Activated T-cell treated with anti-CD3 and anti-CD28 coated beads for 24 hours (primary cell): ENCODE results near the gene USP17L17.
"Not testable (repeated sequence)": the region's sequence is repeated elsewhere in the genome, so short reads cannot be mapped to it uniquely, and the experiment has no call there.

Experiments
- DNase-seq: peaks from one replicate; pipeline ENCODE4 v3.0.0-alpha.2; 2020; ENCODE audit warnings: low read depth

The USP17L17 gene

DNA sequence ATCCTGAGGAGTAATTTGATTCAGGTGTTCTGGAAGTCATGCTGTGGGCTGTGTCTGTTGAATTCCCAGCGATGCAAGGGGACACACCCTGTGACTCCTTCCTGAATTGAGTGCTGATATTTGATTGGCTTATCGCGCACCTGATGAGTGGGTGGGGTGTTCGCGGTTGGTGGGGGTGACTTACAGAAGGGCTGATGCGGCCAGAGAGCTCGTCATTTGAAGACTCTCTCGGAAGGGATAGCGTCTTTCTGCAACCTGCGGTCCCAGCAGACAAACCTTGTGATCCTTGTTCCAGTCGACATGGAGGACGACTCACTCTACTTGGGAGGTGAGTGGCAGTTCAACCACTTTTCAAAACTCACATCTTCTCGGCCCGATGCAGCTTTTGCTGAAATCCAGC is at the start of gene USP17L17:
Gene USP17L17 (plus strand): TSS at position 301 of the 400 bp plus-strand sequence. CDS start 0 bp downstream, at position 301.
- DNase-seq: not testable (repeated sequence)

- not testable (repeated sequence) for DNase-seq
Measured at GRCh38 chr4:9210357-9210756, 33.3 kb upstream of the USP17L17 start, which contains the start of gene USP17L10. Gene USP17L10 (plus strand): TSS chr4:9210657. CDS start chr4:9210657, 0 bp downstream.

DNA sequence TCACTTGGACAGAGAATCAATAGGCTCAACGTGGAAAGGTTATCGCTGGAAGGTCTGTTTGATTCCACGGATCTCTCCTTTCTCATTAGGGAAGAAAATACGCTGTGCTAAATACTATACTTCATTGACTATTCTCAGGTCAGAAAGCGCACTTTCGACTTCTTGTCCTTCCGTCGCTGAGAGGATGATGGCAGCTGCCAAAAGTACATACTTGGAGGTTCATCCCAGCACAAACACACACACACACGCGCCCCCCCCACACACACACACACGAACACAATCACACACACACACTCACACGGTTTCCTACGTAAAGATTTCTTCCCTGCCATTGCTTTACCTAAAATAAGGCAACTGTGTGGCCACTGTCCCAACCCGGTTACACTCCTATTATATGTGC is 29.0 kb upstream of the USP17L17 start:
- DNase-seq: not testable (repeated sequence)

GRCh38 chr4:9215105-9215504 is 28.6 kb upstream of the USP17L17 start, which contains the start of gene USP17L11:
Gene USP17L11 (plus strand): TSS chr4:9215405. CDS start chr4:9215405, 0 bp downstream.
- not testable (repeated sequence) for DNase-seq

- DNase-seq: not testable (repeated sequence)
Measured at GRCh38 chr4:9219852-9220251, 23.8 kb upstream of the USP17L17 start, which contains the start of gene USP17L12. Gene USP17L12 (plus strand): TSS chr4:9220152. CDS start chr4:9220152, 0 bp downstream.

- not testable (repeated sequence) for DNase-seq
Measured at GRCh38 chr4:9224596-9224995, 19.1 kb upstream of the USP17L17 start, which contains the start of gene USP17L13. Gene USP17L13 (plus strand): TSS chr4:9224896. CDS start chr4:9224896, 0 bp downstream.

- DNase-seq: not testable (repeated sequence)
Measured at GRCh38 chr4:9230249-9230648, 13.4 kb upstream of the USP17L17 start.

DNA sequence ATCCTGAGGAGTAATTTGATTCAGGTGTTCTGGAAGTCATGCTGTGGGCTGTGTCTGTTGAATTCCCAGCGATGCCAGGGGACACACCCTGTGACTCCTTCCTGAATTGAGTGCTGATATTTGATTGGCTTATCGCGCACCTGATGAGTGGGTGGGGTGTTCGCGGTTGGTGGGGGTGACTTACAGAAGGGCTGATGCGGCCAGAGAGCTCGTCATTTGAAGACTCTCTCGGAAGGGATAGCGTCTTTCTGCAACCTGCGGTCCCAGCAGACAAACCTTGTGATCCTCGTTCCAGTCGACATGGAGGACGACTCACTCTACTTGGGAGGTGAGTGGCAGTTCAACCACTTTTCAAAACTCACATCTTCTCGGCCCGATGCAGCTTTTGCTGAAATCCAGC is 9.6 kb upstream of the USP17L17 start, which contains the start of gene USP17L15:
Gene USP17L15 (plus strand): TSS at position 301 of the 400 bp plus-strand sequence. CDS start 0 bp downstream, at position 301.
- DNase-seq: not testable (repeated sequence)

DNA sequence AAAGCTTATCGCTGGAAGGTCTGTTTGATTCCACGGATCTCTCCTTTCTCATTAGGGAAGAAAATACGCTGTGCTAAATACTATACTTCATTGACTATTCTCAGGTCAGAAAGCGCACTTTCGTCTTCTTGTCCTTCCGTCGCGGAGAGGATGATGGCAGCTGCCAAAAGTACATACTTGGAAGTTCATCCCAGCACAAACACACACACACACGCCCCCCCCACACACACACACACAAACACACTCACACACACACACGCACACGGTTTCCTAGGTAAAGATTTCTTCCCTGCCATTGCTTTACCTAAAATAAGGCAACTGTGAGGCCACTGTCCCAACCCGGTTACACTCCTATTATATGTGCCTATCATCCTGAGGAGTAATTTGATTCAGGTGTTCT is 5.2 kb upstream of the USP17L17 start:
- DNase-seq: not testable (repeated sequence)

GRCh38 chr4:9247953-9248680 is 4.4 kb downstream of the USP17L17 start, which contains the start of gene USP17L18:
Gene USP17L18 (plus strand): TSS chr4:9248630. CDS start chr4:9248630, 0 bp downstream.
- not testable (repeated sequence) for DNase-seq

DNA sequence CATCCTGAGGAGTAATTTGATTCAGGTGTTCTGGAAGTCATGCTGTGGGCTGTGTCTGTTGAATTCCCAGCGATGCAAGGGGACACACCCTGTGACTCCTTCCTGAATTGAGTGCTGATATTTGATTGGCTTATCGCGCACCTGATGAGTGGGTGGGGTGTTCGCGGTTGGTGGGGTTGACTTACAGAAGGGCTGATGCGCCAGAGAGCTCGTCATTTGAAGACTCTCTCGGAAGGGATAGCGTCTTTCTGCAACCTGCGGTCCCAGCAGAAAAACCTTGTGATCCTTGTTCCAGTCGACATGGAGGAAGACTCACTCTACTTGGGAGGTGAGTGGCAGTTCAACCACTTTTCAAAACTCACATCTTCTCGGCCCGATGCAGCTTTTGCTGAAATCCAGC is 9.4 kb downstream of the USP17L17 start, which contains the start of gene USP17L19:
Gene USP17L19 (plus strand): TSS at position 301 of the 400 bp plus-strand sequence. CDS start 0 bp downstream, at position 301.
- DNase-seq: not testable (repeated sequence)

GRCh38 chr4:9257824-9258223 is 14.1 kb downstream of the USP17L17 start, which contains the start of gene USP17L20:
Gene USP17L20 (plus strand): TSS chr4:9258124. CDS start chr4:9258124, 0 bp downstream.
- not testable (repeated sequence) for DNase-seq

GRCh38 chr4:9262572-9262971 is 18.9 kb downstream of the USP17L17 start, which contains the start of gene USP17L21:
Gene USP17L21 (plus strand): TSS chr4:9262872. CDS start chr4:9262872, 0 bp downstream.
- not testable (repeated sequence) for DNase-seq

DNA sequence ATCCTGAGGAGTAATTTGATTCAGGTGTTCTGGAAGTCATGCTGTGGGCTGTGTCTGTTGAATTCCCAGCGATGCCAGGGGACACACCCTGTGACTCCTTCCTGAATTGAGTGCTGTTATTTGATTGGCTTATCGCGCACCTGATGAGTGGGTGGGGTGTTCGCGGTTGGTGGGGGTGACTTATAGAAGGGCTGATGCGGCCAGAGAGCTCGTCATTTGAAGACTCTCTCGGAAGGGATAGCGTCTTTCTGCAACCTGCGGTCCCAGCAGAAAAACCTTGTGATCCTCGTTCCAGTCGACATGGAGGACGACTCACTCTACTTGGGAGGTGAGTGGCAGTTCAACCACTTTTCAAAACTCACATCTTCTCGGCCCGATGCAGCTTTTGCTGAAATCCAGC is 23.6 kb downstream of the USP17L17 start, which contains the start of gene USP17L22:
Gene USP17L22 (plus strand): TSS at position 301 of the 400 bp plus-strand sequence. CDS start 0 bp downstream, at position 301.
- not testable (repeated sequence) for DNase-seq

- not testable (repeated sequence) for DNase-seq
Measured at GRCh38 chr4:9271719-9272118, 28.0 kb downstream of the USP17L17 start.
